ENCODE measurements around the gene LRRC1.

The LRRC1 gene

DNA sequence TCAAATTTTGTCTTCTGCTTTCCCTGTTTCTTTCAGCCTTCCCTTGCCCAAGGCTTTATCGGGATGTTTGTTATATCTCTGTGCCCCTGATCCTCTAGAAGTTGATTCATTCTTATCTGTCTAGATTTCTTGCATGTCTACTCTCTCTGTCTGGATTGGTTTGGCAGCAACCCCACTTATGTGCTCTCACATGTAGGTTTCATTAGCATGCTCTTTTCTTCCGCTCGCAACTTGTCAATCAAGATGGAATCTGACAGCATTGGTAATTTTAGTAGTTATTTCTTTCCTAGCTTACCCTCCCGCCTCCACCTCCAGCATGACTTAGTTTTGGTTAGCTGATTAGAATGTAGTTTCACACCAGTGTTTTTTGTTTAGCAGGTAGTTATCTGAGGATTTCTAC is 39.3 kb downstream of the LRRC1 start:
- H3K27me3 Mint-ChIP-seq, result no peaks in the 10 kb centered on the region
- H3K27ac Mint-ChIP-seq, result no peak overlapping the region
- H3K36me3 Mint-ChIP-seq, result peaks cover 2% of the 10 kb centered on the region
- H3K9me3 Mint-ChIP-seq (ENCODE audit: low read depth), result no peaks in the 10 kb centered on the region
- H3K4me1 Mint-ChIP-seq (ENCODE audit: low read depth), result no peaks in the 10 kb centered on the region
- H3K4me3 Mint-ChIP-seq, result no peak overlapping the region

DNA sequence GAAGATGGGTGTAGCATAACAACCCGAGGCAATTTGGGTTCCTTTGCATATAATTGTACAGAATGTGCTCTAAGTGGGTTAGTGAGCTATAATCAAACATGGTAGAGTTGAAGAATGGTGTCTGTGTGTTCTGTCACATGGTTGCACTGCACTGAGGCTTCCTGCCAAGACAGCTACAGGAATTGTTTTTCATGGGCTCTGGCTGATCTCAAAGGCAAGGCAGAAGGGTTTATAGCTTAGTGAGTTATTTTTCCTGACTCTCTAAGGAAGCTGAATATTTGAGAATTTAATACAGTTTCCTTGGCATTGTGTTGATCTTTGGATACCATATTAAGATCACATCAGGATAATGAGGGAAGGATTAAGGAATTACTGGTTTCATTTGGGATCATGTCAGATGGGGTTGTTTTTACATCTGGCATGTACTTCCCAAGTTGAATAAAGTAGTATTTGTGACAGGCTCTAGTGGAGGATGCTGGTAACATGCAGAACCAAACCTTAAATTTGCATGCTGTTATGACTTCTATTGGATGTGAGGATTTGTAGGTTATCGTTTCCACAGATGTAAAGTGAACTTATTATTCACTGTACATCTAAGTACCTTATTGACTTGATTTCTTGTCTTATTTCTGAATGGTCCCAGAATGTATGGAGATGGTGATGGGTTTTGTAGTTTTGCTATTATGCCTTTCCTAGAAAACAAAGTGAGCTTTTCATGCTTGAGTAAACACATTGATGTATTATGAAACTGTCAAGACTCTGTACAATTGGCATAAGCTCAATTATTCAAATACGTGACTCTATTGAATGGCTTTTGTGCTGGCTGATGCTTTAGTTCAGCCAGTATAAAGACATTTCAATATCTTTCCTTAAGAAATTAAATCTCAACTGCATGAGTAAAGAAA is 43.3 kb downstream of the LRRC1 start:
- Mint-ChIP-seq H3K27me3 (no peaks in the 10 kb centered on the region), H3K9me3 (ENCODE audit: low read depth) (no peaks in the 10 kb centered on the region), H3K36me3 (peaks cover 12% of the 10 kb centered on the region), H3K4me1 (ENCODE audit: low read depth) (no peaks in the 10 kb centered on the region), H3K27ac (no peak overlapping the region), H3K4me3 (no peak overlapping the region)

DNA sequence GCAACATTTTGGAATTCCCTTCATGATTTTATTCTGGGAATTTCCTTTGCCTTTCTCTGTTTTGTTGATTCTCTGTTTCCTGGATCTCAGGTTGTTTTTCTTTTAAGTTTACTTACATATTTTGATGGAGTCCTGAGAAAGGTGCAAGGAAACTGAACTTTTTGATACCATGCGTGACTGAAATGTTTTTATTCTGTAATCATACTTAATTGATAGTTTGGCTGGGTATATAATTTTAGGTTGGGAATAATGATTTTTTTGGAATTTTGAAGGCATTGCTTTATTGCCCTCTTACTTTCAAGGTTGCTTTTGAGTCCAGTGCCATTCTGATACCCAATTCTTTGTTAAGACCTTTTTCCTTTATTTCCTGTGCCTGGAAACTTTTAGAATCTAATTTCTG is 45.2 kb downstream of the LRRC1 start:
- H3K36me3 Mint-ChIP-seq, result peaks cover 12% of the 10 kb centered on the region

DNA sequence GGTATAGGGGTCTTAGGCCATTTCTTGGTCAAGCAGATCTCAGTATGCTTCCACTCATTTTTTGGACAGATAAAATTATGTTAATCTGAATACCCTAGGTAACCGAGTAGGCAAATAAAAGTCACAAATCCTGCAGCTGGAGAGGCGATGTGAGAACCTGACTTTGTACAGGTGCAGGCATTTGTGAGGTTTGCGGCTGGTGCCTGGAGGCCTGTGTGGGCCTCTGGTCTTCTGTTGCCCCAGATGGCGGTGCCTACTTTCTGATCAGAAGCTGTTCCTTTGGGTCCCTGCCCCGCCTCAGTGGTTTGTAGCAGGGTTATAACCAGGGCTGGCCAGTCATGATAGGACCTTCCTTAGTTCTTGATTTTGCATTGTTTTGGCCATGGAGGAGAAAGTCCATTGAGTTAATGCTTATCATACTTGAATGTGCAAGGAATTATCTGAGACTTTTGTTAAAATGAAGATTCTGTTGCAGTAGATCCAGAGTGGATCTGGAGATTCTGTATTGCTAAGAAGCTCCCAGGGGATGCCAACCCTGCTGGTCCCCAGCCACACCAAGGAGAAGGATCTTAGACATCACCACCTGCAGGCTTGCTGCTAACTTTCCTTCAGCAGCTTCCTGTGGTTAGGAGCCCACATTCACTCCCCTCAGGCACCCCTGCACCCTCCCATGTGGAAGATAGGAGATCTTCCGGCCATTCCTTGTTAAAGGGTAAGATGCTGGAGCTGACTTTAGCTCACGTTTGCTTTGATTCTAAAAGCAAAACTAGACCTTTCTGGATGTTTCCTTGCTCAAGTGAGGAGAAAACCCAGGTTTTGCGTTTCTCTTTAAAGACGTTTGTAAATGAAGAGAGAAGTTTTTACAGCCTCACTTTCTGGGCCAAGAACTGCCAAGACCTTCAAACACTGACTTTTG is 50.7 kb downstream of the LRRC1 start:
- Mint-ChIP-seq H3K27ac (no peak overlapping the region), H3K36me3 (peaks cover 10% of the 10 kb centered on the region), H3K4me3 (no peak overlapping the region), H3K27me3 (no peaks in the 10 kb centered on the region), H3K9me3 (ENCODE audit: low read depth) (no peaks in the 10 kb centered on the region), H3K4me1 (ENCODE audit: low read depth) (no peaks in the 10 kb centered on the region)

More for the DNA sequence above, 45.2 kb downstream of the LRRC1 start:
- Mint-ChIP-seq H3K27me3 (no peaks in the 10 kb centered on the region), H3K9me3 (ENCODE audit: low read depth) (no peaks in the 10 kb centered on the region), H3K4me1 (ENCODE audit: low read depth) (no peaks in the 10 kb centered on the region), H3K27ac (no peak overlapping the region), H3K4me3 (no peak overlapping the region)

DNA sequence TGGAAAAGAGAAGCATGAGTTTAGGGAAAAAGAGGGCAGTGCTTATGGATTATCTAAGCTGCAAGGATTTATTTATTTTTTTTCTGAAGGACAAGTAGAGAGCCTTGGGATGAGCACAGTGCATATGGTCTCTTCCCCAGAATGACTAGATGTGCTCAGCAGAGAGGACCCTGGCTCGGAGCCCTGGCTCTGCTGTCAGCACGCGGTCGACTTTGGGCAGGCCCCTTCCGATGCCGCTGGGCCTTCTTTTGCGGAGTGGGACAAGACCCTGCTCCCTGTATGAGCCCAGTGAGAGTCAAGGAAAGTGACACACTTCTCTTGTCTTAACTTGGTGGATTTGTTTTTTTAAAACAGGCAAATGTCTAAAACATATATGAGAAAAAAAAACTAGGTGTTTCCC is 51.4 kb downstream of the LRRC1 start:
- no peak overlapping the region for H3K4me3 Mint-ChIP-seq
- H3K27ac Mint-ChIP-seq, result no peak overlapping the region
- H3K9me3 Mint-ChIP-seq (ENCODE audit: low read depth), result no peaks in the 10 kb centered on the region
- no peaks in the 10 kb centered on the region for H3K27me3 Mint-ChIP-seq
- H3K36me3 Mint-ChIP-seq, result peaks cover 10% of the 10 kb centered on the region
- no peaks in the 10 kb centered on the region for H3K4me1 Mint-ChIP-seq (ENCODE audit: low read depth)

DNA sequence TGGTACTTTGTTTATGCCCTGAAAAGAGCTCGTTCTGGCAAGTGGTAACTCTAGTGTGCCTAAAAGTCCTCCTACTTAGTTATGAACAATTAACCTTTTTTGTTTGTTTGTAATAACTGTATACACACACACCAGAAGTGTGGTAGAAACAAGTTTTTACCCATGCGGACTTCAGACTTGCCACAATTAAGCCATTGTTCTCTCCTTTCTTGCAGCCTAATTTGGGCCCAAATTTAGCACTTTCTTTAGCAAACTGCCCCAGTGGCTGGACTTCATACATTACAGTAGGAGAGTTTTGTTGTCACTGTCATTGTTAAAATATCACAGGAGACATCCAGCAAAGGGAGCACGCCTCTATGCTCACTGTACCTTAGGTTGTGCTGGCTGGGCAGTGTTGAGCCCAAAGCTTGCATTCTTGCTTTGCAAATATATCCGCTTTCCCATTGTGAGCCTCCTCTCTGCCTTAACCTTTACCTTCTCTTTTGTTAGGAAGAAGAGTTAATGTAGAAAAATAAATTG is 53.0 kb downstream of the LRRC1 start:
- no peaks in the 10 kb centered on the region for H3K9me3 Mint-ChIP-seq (ENCODE audit: low read depth)
- no peaks in the 10 kb centered on the region for H3K27me3 Mint-ChIP-seq
- H3K36me3 Mint-ChIP-seq, result no peaks in the 10 kb centered on the region
- no peaks in the 10 kb centered on the region for H3K4me1 Mint-ChIP-seq (ENCODE audit: low read depth)
- H3K4me3 Mint-ChIP-seq, result no peak overlapping the region
- H3K27ac Mint-ChIP-seq, result no peak overlapping the region

DNA sequence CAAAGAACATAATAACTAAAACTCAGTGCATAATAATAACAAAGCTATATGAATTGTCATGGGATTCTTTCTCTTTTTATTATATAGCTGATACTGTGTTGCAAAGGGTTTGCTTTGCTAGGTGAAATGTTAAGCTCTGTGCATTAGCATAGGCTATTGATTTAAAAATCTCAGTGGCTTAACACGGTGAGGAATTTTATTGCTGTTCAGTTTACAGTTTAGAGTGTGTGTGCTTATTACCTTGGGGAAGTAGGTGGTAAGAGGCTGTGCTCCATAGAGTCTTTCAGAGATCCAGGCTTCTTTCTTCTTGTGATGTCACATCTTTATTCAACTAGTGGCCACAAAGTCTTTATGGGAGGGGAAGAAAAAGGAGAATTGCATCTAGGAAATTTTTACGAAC is 55.7 kb downstream of the LRRC1 start:
- no peak overlapping the region for H3K27ac Mint-ChIP-seq
- H3K4me1 Mint-ChIP-seq (ENCODE audit: low read depth), result peaks cover 7% of the 10 kb centered on the region
- no peaks in the 10 kb centered on the region for H3K9me3 Mint-ChIP-seq (ENCODE audit: low read depth)

DNA sequence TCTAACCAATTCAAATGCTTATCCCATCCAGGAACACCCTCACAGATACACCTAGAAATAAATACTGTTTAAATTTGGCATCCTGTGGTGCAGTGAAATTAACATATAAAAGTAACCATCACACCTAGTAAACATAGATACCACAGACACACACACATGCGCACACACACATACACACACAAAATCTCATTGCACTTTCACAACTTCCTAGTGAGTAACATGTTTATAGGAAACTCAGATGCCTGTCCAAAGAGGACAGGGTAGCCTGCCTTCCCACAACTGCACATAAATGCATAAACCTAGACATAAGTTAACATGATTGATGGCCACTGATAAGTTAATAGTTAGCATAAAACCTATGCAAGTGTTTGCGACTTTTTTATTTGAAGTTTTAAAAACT is 56.8 kb downstream of the LRRC1 start:
- no peaks in the 10 kb centered on the region for H3K27me3 Mint-ChIP-seq
- no peaks in the 10 kb centered on the region for H3K9me3 Mint-ChIP-seq (ENCODE audit: low read depth)
- no peak overlapping the region for H3K27ac Mint-ChIP-seq
- H3K36me3 Mint-ChIP-seq, result peaks cover 2% of the 10 kb centered on the region
- no peak overlapping the region for H3K4me3 Mint-ChIP-seq
- H3K4me1 Mint-ChIP-seq (ENCODE audit: low read depth), result peaks cover 7% of the 10 kb centered on the region

More for the DNA sequence above, 55.7 kb downstream of the LRRC1 start:
- no peak overlapping the region for H3K4me3 Mint-ChIP-seq
- no peaks in the 10 kb centered on the region for H3K27me3 Mint-ChIP-seq
- H3K36me3 Mint-ChIP-seq, result peaks cover 2% of the 10 kb centered on the region

DNA sequence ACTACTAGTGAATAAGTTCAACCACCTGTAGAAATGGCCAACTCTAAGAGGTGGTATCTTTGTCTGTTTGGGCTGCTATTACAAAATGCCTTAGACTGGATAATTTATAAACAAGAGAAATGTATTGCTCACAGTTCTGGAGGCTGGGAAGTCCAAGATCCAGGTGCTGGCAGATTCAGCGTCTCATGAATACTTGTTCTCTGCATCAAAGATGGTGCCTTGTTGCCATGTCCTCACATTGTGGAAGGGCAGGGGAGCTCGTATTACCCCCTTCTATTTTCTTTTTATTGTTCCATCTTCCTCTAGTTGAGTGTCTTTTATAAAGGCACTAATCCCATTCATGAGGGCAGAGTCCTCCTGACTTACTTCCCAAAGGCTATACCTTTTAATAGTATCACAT is 58.0 kb downstream of the LRRC1 start:
- H3K36me3 Mint-ChIP-seq, result peaks cover 2% of the 10 kb centered on the region
- peaks cover 7% of the 10 kb centered on the region for H3K4me1 Mint-ChIP-seq (ENCODE audit: low read depth)
- H3K9me3 Mint-ChIP-seq (ENCODE audit: low read depth), result no peaks in the 10 kb centered on the region
- no peaks in the 10 kb centered on the region for H3K27me3 Mint-ChIP-seq
- no peak overlapping the region for H3K27ac Mint-ChIP-seq
- no peak overlapping the region for H3K4me3 Mint-ChIP-seq

DNA sequence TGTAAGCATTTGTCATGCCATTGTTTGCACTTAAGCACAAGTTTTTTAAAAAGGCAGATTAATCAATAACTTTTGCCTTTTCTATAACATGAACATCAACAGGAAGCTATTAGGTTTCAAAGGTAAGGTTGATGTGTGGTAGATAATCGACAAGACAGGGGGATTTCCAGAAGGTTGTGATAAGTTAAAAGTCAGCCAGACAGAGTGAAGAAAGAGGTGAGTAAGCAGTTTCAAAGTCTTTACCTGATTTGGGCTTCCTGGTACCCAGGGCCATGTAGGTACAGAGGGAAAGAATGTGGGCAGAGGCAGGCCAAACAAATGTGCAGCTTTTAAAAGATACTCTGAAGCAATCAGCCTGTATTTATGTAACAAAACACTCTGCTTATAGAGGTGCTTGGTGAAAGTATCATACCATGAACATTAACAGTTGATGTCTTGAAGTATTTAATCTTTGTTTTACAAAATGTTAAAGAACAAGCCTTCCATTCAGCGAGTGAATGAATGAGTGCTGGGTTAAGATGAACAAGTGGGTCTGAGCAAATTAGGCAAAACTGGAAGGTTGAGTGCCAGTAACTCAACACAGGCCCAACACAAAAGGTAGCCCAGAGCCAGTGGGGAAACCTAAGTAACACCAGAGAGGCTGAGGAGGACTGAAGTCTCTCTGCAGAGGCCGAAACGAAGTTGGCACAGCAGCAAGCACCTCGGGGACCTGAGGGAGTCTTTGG is 60.2 kb downstream of the LRRC1 start:
- no peak overlapping the region for H3K27ac Mint-ChIP-seq
- H3K27me3 Mint-ChIP-seq, result no peaks in the 10 kb centered on the region
- H3K36me3 Mint-ChIP-seq, result peaks cover 2% of the 10 kb centered on the region
- no peak overlapping the region for H3K4me3 Mint-ChIP-seq
- H3K4me1 Mint-ChIP-seq (ENCODE audit: low read depth), result peaks cover 7% of the 10 kb centered on the region
- H3K9me3 Mint-ChIP-seq (ENCODE audit: low read depth), result no peaks in the 10 kb centered on the region

DNA sequence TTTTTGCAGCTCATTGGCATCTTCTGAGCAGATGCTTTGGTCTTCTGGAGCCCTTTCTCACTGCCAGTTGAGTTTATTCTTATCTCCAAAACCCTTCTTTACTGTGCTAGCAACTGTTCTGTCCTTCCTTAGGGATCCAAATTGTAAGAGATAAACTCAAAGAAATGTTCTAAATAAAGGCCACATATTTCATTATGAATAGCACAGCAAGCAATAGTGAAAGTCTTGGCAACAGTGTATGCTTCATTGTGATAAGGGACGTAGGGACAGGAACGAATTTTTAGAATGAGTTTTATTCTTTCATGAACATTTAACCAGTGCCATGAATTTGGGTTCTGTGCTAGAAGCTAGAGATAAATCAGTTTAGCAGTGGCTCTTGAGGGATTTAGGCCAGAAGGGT is 61.1 kb downstream of the LRRC1 start:
- no peak overlapping the region for H3K27ac Mint-ChIP-seq
- peaks cover 2% of the 10 kb centered on the region for H3K36me3 Mint-ChIP-seq
- H3K4me3 Mint-ChIP-seq, result no peak overlapping the region
- peaks cover 7% of the 10 kb centered on the region for H3K4me1 Mint-ChIP-seq (ENCODE audit: low read depth)
- H3K9me3 Mint-ChIP-seq (ENCODE audit: low read depth), result no peaks in the 10 kb centered on the region
- no peaks in the 10 kb centered on the region for H3K27me3 Mint-ChIP-seq

DNA sequence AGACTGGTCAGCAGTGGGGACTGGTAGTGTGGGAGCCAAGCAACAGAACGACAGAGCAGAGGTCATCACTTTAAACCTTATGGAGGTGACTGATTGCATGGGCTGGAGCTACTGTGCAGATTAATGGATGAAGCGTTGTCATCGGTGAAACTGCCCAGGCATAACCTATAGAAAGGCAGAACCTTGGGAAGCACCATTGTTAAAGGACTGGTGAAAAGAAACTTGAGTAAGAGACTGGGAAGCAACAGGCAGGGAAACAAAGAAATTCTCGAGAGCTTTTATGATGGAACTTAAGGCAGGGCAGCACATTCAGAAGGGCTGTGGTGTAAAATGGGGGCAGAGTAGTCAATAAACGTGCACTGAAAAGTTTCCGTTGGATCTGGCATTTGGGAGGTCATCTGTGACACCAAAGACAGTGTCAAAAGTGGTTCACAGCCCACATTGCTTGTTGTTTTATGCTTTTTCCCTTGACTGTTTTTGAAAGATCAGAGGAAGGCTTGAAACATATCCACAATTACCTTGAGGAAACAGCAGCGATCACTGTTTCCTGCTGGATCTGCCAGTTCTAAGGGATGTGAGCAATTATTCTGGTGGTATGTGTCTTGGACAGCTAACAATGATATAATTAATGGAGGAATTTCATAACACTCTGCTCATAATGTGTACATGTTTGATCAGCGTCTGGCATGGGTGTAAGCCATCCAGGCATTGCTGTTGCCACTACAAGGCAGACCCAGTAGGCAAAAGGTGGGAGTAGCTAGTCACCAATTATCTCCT is 62.7 kb downstream of the LRRC1 start:
- Mint-ChIP-seq H3K4me1 (ENCODE audit: low read depth) (peaks cover 7% of the 10 kb centered on the region), H3K27me3 (no peaks in the 10 kb centered on the region), H3K4me3 (no peak overlapping the region), H3K9me3 (ENCODE audit: low read depth) (no peaks in the 10 kb centered on the region), H3K27ac (no peak overlapping the region), H3K36me3 (peaks cover 2% of the 10 kb centered on the region)

DNA sequence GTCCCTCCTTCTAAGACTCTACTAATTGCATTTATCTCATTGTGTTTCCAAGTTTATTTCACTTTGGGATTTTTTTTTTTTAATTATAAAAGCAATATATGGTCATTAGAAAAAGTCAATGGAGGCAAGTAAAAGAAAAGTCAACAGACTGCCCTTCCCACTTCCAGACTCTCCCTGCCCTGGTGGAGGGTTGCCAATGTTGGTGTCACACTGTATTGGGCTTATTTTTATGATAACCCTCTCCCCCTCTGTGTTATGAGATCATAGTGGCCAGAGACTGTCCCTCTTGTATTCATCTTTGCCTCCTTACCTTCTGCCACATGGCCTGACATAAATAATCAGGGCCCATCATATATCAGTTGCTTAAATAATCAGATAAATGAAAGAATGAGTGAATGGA is 63.4 kb downstream of the LRRC1 start:
- Mint-ChIP-seq H3K4me3 (no peak overlapping the region), H3K9me3 (ENCODE audit: low read depth) (no peaks in the 10 kb centered on the region), H3K36me3 (peaks cover 2% of the 10 kb centered on the region), H3K27ac (no peak overlapping the region), H3K4me1 (ENCODE audit: low read depth) (peaks cover 7% of the 10 kb centered on the region), H3K27me3 (no peaks in the 10 kb centered on the region)

DNA sequence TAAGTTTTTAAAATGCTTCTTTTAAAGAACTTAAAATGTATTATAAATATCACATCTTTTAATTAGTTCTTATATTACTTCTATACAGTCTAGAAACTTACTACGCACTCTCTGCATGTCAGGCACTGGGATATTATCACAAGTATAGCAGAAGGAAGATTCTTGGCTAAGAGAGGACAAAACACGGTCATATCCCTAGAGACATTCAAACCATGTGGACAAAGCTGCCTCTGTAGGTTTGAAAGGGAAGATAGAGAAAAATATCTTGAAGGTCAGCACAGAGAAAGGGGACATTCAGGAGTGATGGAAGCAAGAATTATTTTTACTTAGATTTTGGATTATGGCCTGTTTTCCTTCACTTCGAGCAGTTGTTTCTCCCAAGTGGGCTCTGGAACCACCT is 64.1 kb downstream of the LRRC1 start:
- Mint-ChIP-seq H3K27ac (no peak overlapping the region), H3K4me1 (ENCODE audit: low read depth) (peaks cover 7% of the 10 kb centered on the region), H3K9me3 (ENCODE audit: low read depth) (no peaks in the 10 kb centered on the region), H3K36me3 (peaks cover 2% of the 10 kb centered on the region), H3K27me3 (no peaks in the 10 kb centered on the region), H3K4me3 (no peak overlapping the region)
